ENCODE measurements around the gene CRIP3.

The CRIP3 gene

DNA sequence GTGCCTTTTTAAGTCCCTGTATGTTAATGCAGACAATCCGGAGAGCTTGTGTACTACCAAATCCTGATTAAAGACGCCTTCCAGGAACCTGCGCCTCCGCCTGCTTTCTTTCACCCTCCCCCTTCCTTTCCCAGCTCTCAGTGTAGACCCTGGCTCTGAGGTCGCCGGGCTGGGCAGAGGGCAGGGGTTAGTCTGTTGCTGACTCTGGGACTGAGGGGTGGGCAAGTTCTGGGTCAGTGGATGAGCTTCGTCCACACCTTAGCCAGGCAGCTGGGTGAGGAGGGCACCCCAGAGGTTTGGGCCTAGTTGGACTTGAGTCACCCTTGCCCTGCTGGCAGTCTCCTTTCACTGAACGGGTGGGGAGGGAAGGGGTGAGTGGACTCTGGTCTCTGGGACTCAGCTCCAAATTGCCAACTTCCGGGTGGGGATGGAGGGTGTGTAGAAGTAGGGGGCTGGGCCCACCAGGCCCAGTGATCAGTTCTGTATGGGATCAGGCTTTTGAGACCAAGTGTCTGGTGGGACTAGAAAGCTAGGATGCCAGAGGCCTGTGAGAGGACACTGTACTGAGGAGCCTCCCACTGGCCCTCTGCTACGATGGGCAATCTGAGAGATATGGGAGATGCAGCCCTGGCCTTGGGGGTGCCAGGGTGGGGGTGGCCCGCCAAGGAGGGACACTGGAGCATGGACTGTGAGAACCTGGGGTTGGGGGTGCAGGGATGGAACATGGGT, 31.9 kb downstream of the CRIP3 start:
- POLR2A ChIA-PET, result no interaction called here
- Histone ChIP-seq H3K4me3 (ENCODE audit: low read depth, low read length) (no peak overlapping the region), H3K36me3 (ENCODE audit: control insufficient read depth in 2 of 2, insufficient read depth in 1 of 2, low read length in 2 of 2) (no peaks in the 10 kb centered on the region), H3K27ac (ENCODE audit: extremely low read depth, low read depth, low read length) (no peak overlapping the region), H3K9me3 (ENCODE audit: control insufficient read depth, insufficient read depth, low read depth, low read length) (no peaks in the 10 kb centered on the region), H3K4me1 (ENCODE audit: control insufficient read depth, insufficient read depth, low read length) (no peaks in the 10 kb centered on the region)
- CTCF ChIA-PET, result interaction anchor here (0.5 to 2.0 kb wide), 6 partner anchors 13 to 230 kb away, joined by 3 to 5 read pairs (median 4); no protein-coding TSS in a partner anchor
- TF ChIP-seq ZFP41 (tag by site-specific recombination; IDR thresholded peaks at IDR 0.05; ENCODE audit: borderline replicate concordance) (no peak), ZNF530 (tag by site-specific recombination; IDR thresholded peaks at IDR 0.05; ENCODE audit: low read depth) (no peak), ZNF23 (tag by site-specific recombination; IDR thresholded peaks at IDR 0.05; ENCODE audit: borderline replicate concordance) (no peak), ZNF157 (tag by site-specific recombination; IDR thresholded peaks at IDR 0.05) (no peak), EGR2 (tag by site-specific recombination; IDR thresholded peaks at IDR 0.05; ENCODE audit: low read depth) (no peak), PRDM1 (tag by site-specific recombination; IDR thresholded peaks at IDR 0.05) (no peak), KLF1 (tag by site-specific recombination; IDR thresholded peaks at IDR 0.05) (no peak), ZNF529 (tag by site-specific recombination; IDR thresholded peaks at IDR 0.05; ENCODE audit: insufficient replicate concordance) (no peak), ZNF10 (tag by site-specific recombination; IDR thresholded peaks at IDR 0.05) (no peak), MZF1 (tag by site-specific recombination; IDR thresholded peaks at IDR 0.05; ENCODE audit: borderline replicate concordance) (no peak), HOXD13 (CRISPR knock-in tag; IDR thresholded peaks at IDR 0.05; ENCODE audit: borderline replicate concordance) (no peak), ZNF114 (tag by site-specific recombination; IDR thresholded peaks at IDR 0.05) (no peak), ZNF843 (tag by site-specific recombination; IDR thresholded peaks at IDR 0.05) (no peak), ZNF658 (tag by site-specific recombination; IDR thresholded peaks at IDR 0.05) (no peak)
- TF ChIP-seq, protein P1, sequence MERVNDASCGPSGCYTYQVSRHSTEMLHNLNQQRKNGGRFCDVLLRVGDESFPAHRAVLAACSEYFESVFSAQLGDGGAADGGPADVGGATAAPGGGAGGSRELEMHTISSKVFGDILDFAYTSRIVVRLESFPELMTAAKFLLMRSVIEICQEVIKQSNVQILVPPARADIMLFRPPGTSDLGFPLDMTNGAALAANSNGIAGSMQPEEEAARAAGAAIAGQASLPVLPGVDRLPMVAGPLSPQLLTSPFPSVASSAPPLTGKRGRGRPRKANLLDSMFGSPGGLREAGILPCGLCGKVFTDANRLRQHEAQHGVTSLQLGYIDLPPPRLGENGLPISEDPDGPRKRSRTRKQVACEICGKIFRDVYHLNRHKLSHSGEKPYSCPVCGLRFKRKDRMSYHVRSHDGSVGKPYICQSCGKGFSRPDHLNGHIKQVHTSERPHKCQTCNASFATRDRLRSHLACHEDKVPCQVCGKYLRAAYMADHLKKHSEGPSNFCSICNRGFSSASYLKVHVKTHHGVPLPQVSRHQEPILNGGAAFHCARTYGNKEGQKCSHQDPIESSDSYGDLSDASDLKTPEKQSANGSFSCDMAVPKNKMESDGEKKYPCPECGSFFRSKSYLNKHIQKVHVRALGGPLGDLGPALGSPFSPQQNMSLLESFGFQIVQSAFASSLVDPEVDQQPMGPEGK (tag by site-specific recombination; IDR thresholded peaks at IDR 0.05), result no peak
- TF ChIP-seq, protein P2, sequence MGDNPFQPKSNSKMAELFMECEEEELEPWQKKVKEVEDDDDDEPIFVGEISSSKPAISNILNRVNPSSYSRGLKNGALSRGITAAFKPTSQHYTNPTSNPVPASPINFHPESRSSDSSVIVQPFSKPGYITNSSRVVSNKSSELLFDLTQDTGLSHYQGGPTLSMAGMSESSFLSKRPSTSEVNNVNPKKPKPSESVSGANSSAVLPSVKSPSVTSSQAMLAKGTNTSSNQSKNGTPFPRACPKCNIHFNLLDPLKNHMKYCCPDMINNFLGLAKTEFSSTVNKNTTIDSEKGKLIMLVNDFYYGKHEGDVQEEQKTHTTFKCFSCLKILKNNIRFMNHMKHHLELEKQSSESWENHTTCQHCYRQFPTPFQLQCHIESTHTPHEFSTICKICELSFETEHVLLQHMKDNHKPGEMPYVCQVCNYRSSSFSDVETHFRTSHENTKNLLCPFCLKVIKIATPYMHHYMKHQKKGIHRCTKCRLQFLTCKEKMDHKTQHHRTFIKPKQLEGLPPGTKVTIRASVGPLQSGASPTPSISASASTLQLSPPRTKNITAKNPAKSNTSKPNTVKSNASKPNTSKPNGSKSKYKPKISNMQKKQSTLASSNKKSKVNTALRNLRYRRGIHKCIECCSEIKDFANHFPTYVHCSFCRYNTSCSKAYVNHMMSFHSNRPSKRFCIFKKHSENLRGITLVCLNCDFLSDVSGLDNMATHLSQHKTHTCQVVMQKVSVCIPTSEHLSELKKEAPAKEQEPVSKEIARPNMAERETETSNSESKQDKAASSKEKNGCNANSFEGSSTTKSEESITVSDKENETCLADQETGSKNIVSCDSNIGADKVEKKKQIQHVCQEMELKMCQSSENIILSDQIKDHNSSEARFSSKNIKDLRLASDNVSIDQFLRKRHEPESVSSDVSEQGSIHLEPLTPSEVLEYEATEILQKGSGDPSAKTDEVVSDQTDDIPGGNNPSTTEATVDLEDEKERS (tag by site-specific recombination; IDR thresholded peaks at IDR 0.05), result no peak
- TF ChIP-seq, protein P3, sequence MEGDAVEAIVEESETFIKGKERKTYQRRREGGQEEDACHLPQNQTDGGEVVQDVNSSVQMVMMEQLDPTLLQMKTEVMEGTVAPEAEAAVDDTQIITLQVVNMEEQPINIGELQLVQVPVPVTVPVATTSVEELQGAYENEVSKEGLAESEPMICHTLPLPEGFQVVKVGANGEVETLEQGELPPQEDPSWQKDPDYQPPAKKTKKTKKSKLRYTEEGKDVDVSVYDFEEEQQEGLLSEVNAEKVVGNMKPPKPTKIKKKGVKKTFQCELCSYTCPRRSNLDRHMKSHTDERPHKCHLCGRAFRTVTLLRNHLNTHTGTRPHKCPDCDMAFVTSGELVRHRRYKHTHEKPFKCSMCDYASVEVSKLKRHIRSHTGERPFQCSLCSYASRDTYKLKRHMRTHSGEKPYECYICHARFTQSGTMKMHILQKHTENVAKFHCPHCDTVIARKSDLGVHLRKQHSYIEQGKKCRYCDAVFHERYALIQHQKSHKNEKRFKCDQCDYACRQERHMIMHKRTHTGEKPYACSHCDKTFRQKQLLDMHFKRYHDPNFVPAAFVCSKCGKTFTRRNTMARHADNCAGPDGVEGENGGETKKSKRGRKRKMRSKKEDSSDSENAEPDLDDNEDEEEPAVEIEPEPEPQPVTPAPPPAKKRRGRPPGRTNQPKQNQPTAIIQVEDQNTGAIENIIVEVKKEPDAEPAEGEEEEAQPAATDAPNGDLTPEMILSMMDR (tag by site-specific recombination; IDR thresholded peaks at IDR 0.05), result no peak
- TF ChIP-seq, protein P4, sequence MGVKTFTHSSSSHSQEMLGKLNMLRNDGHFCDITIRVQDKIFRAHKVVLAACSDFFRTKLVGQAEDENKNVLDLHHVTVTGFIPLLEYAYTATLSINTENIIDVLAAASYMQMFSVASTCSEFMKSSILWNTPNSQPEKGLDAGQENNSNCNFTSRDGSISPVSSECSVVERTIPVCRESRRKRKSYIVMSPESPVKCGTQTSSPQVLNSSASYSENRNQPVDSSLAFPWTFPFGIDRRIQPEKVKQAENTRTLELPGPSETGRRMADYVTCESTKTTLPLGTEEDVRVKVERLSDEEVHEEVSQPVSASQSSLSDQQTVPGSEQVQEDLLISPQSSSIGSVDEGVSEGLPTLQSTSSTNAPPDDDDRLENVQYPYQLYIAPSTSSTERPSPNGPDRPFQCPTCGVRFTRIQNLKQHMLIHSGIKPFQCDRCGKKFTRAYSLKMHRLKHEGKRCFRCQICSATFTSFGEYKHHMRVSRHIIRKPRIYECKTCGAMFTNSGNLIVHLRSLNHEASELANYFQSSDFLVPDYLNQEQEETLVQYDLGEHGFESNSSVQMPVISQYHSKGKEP (tag by site-specific recombination; IDR thresholded peaks at IDR 0.05), result no peak
